A549 (cell line): Measurements from ENCODE around the gene PDE8B. TPM values are rescaled to one million over a fixed set of nuclear protein-coding genes. Genes with fewer than 3 reads are reported as not detected.

Experiments used
- ATAC-seq, 2 experiments: fragments of 200-7000 bp in 1 of 2; fragments of >200 bp in 1 of 2; cut with Nextera tagmentation in 1 of 2; cut with Tn5 transposase in 1 of 2; 3 replicates each; pipeline versions ENCODE4 v1.8.0 to v1.9.1; 2018 to 2020; ENCODE audit warnings: mild to moderate bottlenecking in 1 of 2, moderate library complexity in 1 of 2
- CTCF ChIA-PET: fragments of 300-600 bp; sonication (Branson Sonifier 250); formaldehyde crosslinking; extraction: SDS; loops from one replicate; lab custom pipeline; 2021; ENCODE audit warnings: antibody characterized with exemption, inconsistent platforms; lab: Yijun Ruan, JAX
- POLR2A ChIA-PET: fragments of 350-600 bp; formaldehyde crosslinking; extraction: SDS; loops from one replicate; lab custom pipeline; 2021; ENCODE audit warnings: antibody characterized with exemption, inconsistent platforms; lab: Yijun Ruan, JAX
- DNase-seq, 2 experiments: peaks; one replicate each; pipeline versions ENCODE4 v3.0.0 to v3.0.0-alpha.2; 2011 to 2016; ENCODE audit warnings: low read depth in 1 of 2, low spot score in 1 of 2
- FAIRE-seq: peaks from 2 replicates; lab custom pipeline; 2011; peaks lifted over from hg19 to GRCh38; lab: Jason Lieb, UNC
- H3K27ac ChIP-seq, 2 experiments: fragments of >200 bp; sonication (Bioruptor Twin); formaldehyde crosslinking; 3 replicates each; pipeline ENCODE4 v1.5.1; 2016 to 2017
- H3K4me1 ChIP-seq: fragments of >200 bp; sonication (Bioruptor Twin); formaldehyde crosslinking; 3 replicates; pipeline ENCODE4 v1.6.1; 2016
- H3K4me2 ChIP-seq: fragments of >200 bp; sonication (Bioruptor Twin); formaldehyde crosslinking; 3 replicates; pipeline ENCODE4 v1.6.1; 2016
- H3K4me3 ChIP-seq: fragments of >200 bp; sonication (Bioruptor Twin); formaldehyde crosslinking; 3 replicates; pipeline ENCODE4 v1.5.1; 2016
- H3K9me3 ChIP-seq: fragments of >200 bp; sonication (Bioruptor Twin); formaldehyde crosslinking; 3 replicates; pipeline ENCODE4 v1.6.1; 2016
- BHLHE40 ChIP-seq: IDR thresholded peaks from 2 replicates; pipeline ENCODE4 v1.6.1; 2012; ENCODE audit warnings: low read depth, low read length, inconsistent platforms
- CBX2 ChIP-seq: fragments of 200-600 bp; sonication (generic); IDR thresholded peaks from 2 replicates; pipeline ENCODE4 v1.6.1; 2016; ENCODE audit warnings: low read depth, mild to moderate bottlenecking, borderline replicate concordance
- CHD2 ChIP-seq: fragments of 150-350 bp; IDR thresholded peaks from 2 replicates; pipeline ENCODE4 v1.6.1; 2014; ENCODE audit warnings: low read length; ENCODE audit not compliant: partially characterized antibody
- CHD4 ChIP-seq: fragments of 200-600 bp; sonication (generic); IDR thresholded peaks from 2 replicates; pipeline ENCODE4 v1.6.1; 2016; ENCODE audit warnings: antibody characterized with exemption, mild to moderate bottlenecking, borderline replicate concordance
- ESRRA ChIP-seq: fragments of 150-350 bp; IDR thresholded peaks from 2 replicates; pipeline ENCODE4 v1.6.1; 2014; ENCODE audit warnings: mild to moderate bottlenecking, low read length, borderline replicate concordance
- FOSB ChIP-seq: fragments of 250-450 bp; sonication (Bioruptor Pico); IDR thresholded peaks from 2 replicates; pipeline ENCODE4 v1.5.0; 2020; ENCODE audit warnings: mild to moderate bottlenecking, moderate library complexity
- HDAC2 ChIP-seq: fragments of 200-600 bp; sonication (generic); IDR thresholded peaks from 2 replicates; pipeline ENCODE4 v1.6.1; 2016
- HEYL ChIP-seq: fragments of 250-450 bp; sonication (Bioruptor Pico); IDR thresholded peaks from 2 replicates; pipeline ENCODE4 v1.8.0; 2021; ENCODE audit warnings: mild to moderate bottlenecking, moderate library complexity
- JUNB ChIP-seq: fragments of >200 bp; sonication (Bioruptor Twin); formaldehyde crosslinking; IDR thresholded peaks from 2 replicates; pipeline ENCODE4 v1.6.1; 2016
- MAFK ChIP-seq: fragments of 450-650 bp; IDR thresholded peaks from 2 replicates; pipeline ENCODE4 v1.6.1; 2014; ENCODE audit not compliant: partially characterized antibody
- NR3C1 ChIP-seq: fragments of >200 bp; sonication (Bioruptor Twin); formaldehyde crosslinking; IDR thresholded peaks from 3 replicates; pipeline ENCODE4 v1.6.1; 2017
- POLR2A ChIP-seq: IDR thresholded peaks from 2 replicates; pipeline ENCODE4 v1.6.1; 2012; ENCODE audit warnings: mild to moderate bottlenecking, low read length
- POLR2AphosphoS2 ChIP-seq: conservative IDR thresholded peaks from 2 replicates; pipeline ENCODE4 v1.6.1; 2012; ENCODE audit warnings: low read length, improper control_type of control experiment, inconsistent platforms
- RAD21 ChIP-seq, 2 experiments: fragments of >200 bp in 1 of 2; sonication (Bioruptor Twin) in 1 of 2; formaldehyde crosslinking in 1 of 2; IDR thresholded peaks in 1 of 2; conservative IDR thresholded peaks in 1 of 2; 2 replicates in 1 of 2; 3 replicates in 1 of 2; pipeline ENCODE4 v1.6.1; 2012 to 2018; ENCODE audit warnings: inconsistent platforms in 1 of 2
- RARB ChIP-seq: fragments of 250-450 bp; sonication (Bioruptor Pico); IDR thresholded peaks from 2 replicates; pipeline ENCODE4 v1.8.0; 2021; ENCODE audit warnings: mild to moderate bottlenecking, moderate library complexity
- RNF2 ChIP-seq: fragments of 200-600 bp; sonication (generic); IDR thresholded peaks from 2 replicates; pipeline ENCODE4 v1.6.1; 2016; ENCODE audit warnings: low read depth, mild to moderate bottlenecking, antibody characterized with exemption, moderate library complexity, borderline replicate concordance
- SREBF2 ChIP-seq: fragments of 450-650 bp; IDR thresholded peaks from 2 replicates; pipeline ENCODE4 v1.6.1; 2014; ENCODE audit warnings: mild to moderate bottlenecking, moderate library complexity
- ZFP36 ChIP-seq: fragments of 450-650 bp; IDR thresholded peaks from 2 replicates; pipeline ENCODE4 v1.6.1; 2014; ENCODE audit warnings: borderline replicate concordance; ENCODE audit not compliant: partially characterized antibody
- WGBS: methylation state at CpG from one replicate; pipeline ENCODE4 v1.1.6; 2017; ENCODE audit errors: missing lambda C conversion rate; 5-methylcytosine and 5-hydroxymethylcytosine counted together
- polyA plus RNA-seq, 4 experiments: library from polyadenylated mRNA; depleted of rRNA in 3 of 4; stranded (reverse); fragments of >200 nt; fragmentation: RNase III in 1 of 4; extraction: RNeasy Plus Mini Kit Qiagen cat#74134 plus additional on column Dnase treatment in 1 of 4; gene quantifications; 2 replicates in 3 of 4; 3 replicates in 1 of 4; pipeline ENCODE4 v1.2.3, GENCODE V29; 2011 to 2017
- TF ChIP-seq, protein P1 (sequence below): IDR thresholded peaks from 2 replicates; pipeline ENCODE4 v1.6.1; 2012; ENCODE audit warnings: low read depth, borderline replicate concordance
- TF ChIP-seq, protein P2 (sequence below): fragments of 250-450 bp; sonication (Bioruptor Pico); IDR thresholded peaks from 2 replicates; pipeline ENCODE4 v1.5.0; 2021; ENCODE audit warnings: mild to moderate bottlenecking, moderate library complexity, borderline replicate concordance
- TF ChIP-seq, protein P3 (sequence below): IDR thresholded peaks from 2 replicates; pipeline ENCODE4 v1.6.1; 2012
- TF ChIP-seq, protein P4 (sequence below): fragments of 250-450 bp; sonication (Bioruptor Pico); IDR thresholded peaks from 2 replicates; pipeline ENCODE4 v1.5.0; 2020; ENCODE audit warnings: low read depth, mild to moderate bottlenecking, moderate library complexity

The PDE8B gene
- polyA plus RNA-seq, 2 of the 4 experiments (the other 2 are of a cell fraction) = 2.0 to 4.0 TPM

DNA sequence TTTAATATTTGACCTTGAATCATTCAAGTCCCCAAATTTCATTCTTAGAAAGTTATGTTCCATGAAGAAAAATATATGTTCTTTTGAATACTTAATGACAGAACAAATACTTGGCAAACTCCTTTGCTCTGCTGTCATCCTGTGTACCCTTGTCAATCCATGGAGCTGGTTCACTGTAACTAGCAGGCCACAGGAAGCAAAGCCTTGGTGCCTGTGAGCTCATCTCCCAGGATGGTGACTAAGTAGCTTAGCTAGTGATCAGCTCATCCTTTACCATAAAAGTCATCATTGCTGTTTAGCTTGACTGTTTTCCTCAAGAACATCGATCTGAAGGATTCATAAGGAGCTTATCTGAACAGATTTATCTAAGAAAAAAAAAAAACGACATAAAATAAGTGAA, 216.2 kb downstream of the PDE8B start:
- H3K4me3 ChIP-seq = no peak overlapping the region
- H3K27ac ChIP-seq = peak overlapping the region; percentile 23 to 52; a peak in 4 of 6 replicates
- CTCF ChIA-PET = interaction anchor here (0.8 to 3.9 kb wide), 5 partner anchors 9 to 297 kb away, joined by 3 to 15 read pairs (median 8); partner anchors contain the start of gene WDR41
- FAIRE-seq = no peak
- WGBS = 15% methylated on average over 2 of the region's 2 CpGs
- H3K9me3 ChIP-seq = no peaks in the 10 kb centered on the region
- ATAC-seq = peak; percentile 66 to 68; a peak in 4 of 6 replicates
- peak; percentile 13 to 39 for DNase-seq
- peak overlapping the region; percentile 22 for H3K4me2 ChIP-seq
- no peak for TF ChIP-seq HDAC2
- no peak for TF ChIP-seq BHLHE40
- TF ChIP-seq, protein P1, sequence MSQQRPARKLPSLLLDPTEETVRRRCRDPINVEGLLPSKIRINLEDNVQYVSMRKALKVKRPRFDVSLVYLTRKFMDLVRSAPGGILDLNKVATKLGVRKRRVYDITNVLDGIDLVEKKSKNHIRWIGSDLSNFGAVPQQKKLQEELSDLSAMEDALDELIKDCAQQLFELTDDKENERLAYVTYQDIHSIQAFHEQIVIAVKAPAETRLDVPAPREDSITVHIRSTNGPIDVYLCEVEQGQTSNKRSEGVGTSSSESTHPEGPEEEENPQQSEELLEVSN = no peak
- TF ChIP-seq CHD4 = no peak
- TF ChIP-seq SREBF2 = no peak
- TF ChIP-seq, protein P2, sequence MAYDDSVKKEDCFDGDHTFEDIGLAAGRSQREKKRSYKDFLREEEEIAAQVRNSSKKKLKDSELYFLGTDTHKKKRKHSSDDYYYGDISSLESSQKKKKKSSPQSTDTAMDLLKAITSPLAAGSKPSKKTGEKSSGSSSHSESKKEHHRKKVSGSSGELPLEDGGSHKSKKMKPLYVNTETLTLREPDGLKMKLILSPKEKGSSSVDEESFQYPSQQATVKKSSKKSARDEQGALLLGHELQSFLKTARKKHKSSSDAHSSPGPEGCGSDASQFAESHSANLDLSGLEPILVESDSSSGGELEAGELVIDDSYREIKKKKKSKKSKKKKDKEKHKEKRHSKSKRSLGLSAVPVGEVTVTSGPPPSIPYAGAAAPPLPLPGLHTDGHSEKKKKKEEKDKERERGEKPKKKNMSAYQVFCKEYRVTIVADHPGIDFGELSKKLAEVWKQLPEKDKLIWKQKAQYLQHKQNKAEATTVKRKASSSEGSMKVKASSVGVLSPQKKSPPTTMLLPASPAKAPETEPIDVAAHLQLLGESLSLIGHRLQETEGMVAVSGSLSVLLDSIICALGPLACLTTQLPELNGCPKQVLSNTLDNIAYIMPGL (CRISPR knock-in tag) = no peak
- TF ChIP-seq MAFK = no peak
- no peak for TF ChIP-seq ESRRA
- TF ChIP-seq, protein P3, sequence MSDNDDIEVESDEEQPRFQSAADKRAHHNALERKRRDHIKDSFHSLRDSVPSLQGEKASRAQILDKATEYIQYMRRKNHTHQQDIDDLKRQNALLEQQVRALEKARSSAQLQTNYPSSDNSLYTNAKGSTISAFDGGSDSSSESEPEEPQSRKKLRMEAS = no peak
- TF ChIP-seq JUNB = no peak
- no peak for TF ChIP-seq CHD2
- no peak for TF ChIP-seq RNF2
- peaks cover 35% of the 10 kb centered on the region for H3K4me1 ChIP-seq
- POLR2A ChIA-PET = no interaction called here

DNA sequence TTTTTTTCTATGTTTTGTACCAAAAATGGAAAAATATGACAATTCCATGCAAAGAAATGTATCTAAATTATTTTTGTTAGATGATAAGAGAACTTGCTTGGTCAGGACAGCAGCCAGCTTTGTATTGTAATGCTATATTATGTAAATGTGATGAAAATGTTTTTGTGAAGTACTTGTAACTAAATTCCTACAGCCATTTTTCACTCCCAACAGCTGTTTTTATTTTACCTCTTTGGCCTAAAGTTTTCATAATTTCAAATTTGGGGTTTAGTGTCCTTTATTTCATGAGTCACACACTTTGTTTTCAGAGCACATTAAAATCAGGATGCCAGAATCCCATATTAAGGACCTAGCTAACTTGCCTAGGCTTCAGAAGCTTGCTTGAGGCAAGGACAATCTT, 217.5 kb downstream of the PDE8B start:
- CTCF ChIA-PET = interaction anchor here (2.6 to 3.9 kb wide), 2 partner anchors 64 to 283 kb away, joined by 8 to 15 read pairs; partner anchors contain the start of gene WDR41
- no peak for FAIRE-seq

DNA sequence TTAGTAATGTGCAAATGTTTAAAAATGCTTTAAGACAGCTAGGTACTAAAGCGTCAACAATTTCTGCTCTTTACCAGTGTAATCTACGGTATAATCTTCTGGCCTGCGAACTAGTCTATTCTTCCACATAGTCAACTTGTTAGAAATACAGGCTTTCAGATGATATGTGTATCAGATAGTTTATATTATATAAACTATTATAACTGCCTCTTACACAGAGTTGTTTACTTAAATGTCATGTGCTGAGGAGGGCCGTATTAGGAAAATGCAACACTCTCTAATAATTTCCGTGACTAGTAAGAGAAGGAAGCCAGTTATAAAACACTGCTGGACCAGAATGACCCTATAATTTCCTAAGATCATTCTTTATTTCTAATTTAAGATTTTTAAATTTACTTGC, 218.0 kb downstream of the PDE8B start:
- POLR2A ChIA-PET = no interaction called here
- Histone ChIP-seq H3K4me1 (peaks cover 38% of the 10 kb centered on the region), H3K4me3 (no peak overlapping the region), H3K4me2 (no peak overlapping the region), H3K27ac (no peak overlapping the region), H3K9me3 (no peaks in the 10 kb centered on the region)
- ATAC-seq = no peak
- WGBS = 93% methylated on average over 5 of the region's 5 CpGs
- no peak for TF ChIP-seq NR3C1
- TF ChIP-seq RAD21 (conservative IDR thresholded peaks at IDR 0.05 in 1 of 2, IDR thresholded peaks at IDR 0.05 in 1 of 2) = no peak
- no peak for TF ChIP-seq ZFP36
- TF ChIP-seq CHD2 = no peak
- TF ChIP-seq CBX2 = no peak
- TF ChIP-seq, protein P4, sequence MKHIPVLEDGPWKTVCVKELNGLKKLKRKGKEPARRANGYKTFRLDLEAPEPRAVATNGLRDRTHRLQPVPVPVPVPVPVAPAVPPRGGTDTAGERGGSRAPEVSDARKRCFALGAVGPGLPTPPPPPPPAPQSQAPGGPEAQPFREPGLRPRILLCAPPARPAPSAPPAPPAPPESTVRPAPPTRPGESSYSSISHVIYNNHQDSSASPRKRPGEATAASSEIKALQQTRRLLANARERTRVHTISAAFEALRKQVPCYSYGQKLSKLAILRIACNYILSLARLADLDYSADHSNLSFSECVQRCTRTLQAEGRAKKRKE (CRISPR knock-in tag) = no peak
- TF ChIP-seq POLR2AphosphoS2 = no peak
- TF ChIP-seq RARB (CRISPR knock-in tag) = no peak
- TF ChIP-seq FOSB (CRISPR knock-in tag) = no peak
- no peak for TF ChIP-seq POLR2A
- TF ChIP-seq, all 56 proteins: peak for 0
- DNase-seq = no peak
- CTCF ChIA-PET = interaction anchor here (3.9 kb wide), 1 partner anchor 283 kb away, joined by 15 read pairs; no protein-coding TSS in a partner anchor
- FAIRE-seq = no peak

More for the DNA sequence above, 217.5 kb downstream of the PDE8B start:
- TF ChIP-seq HEYL (CRISPR knock-in tag) = no peak
- H3K4me2 ChIP-seq = no peak overlapping the region
- POLR2A ChIA-PET = no interaction called here
- ATAC-seq = no peak
- no peaks in the 10 kb centered on the region for H3K9me3 ChIP-seq
- H3K27ac ChIP-seq = no peak overlapping the region
- peaks cover 38% of the 10 kb centered on the region for H3K4me1 ChIP-seq
- H3K4me3 ChIP-seq = no peak overlapping the region
- DNase-seq = no peak
